Duodenal mucosa (tissue), 2 donors: Measurements from ENCODE around the gene TUBB4B.

Experiments used
- H3K27ac ChIP-seq: one replicate; pipeline ENCODE4 v1.7.0; 2013; ENCODE audit warnings: low read depth, low read length
- H3K27me3 ChIP-seq, 2 donors: one replicate each; pipeline ENCODE4 v1.7.0; 2013; ENCODE audit warnings: low read length in 2 of 2, control low read depth in 1 of 2; ENCODE audit not compliant: insufficient read depth in 2 of 2, control insufficient read depth in 1 of 2
- H3K36me3 ChIP-seq, 2 donors: one replicate each; pipeline ENCODE4 v1.7.0; 2013; ENCODE audit warnings: low read length in 2 of 2, control low read depth in 1 of 2; ENCODE audit not compliant: insufficient read depth in 2 of 2, control insufficient read depth in 1 of 2
- H3K4me1 ChIP-seq, 2 donors: one replicate each; pipeline ENCODE4 v1.7.0; 2013; ENCODE audit warnings: low read length in 2 of 2, control low read depth in 1 of 2; ENCODE audit not compliant: insufficient read depth in 2 of 2, control insufficient read depth in 1 of 2
- H3K4me3 ChIP-seq, 2 donors: one replicate each; pipeline ENCODE4 v1.7.0; 2013; ENCODE audit warnings: low read length in 2 of 2, low read depth in 1 of 2
- H3K9ac ChIP-seq, 2 donors: one replicate each; pipeline ENCODE4 v1.7.0; 2013; ENCODE audit warnings: low read length in 2 of 2, low read depth in 1 of 2
- H3K9me3 ChIP-seq, 2 donors: one replicate each; pipeline ENCODE4 v1.7.0; 2013; ENCODE audit warnings: low read length in 2 of 2, control low read depth in 1 of 2; ENCODE audit not compliant: control insufficient read depth in 1 of 2

TUBB4B gene

DNA sequence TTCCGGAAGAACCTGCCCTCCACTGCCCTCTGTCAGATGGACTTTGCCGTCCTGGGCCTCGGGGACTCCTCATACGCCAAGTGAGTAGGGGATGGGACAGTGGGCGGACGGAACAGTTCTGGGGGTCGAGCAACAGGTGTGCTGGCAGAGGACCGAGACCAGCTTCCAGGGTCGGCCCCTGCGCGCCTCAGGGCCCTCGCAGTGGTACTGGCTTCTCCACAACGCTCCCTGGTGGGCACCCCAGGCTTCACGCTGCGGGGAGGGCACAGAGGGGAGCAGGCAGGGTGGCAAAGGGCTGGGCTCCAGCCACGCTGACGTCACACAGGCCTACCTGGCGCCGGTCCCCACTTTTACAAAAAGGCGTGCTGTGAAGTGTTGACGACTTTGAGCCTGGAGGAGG, 28.6 kb upstream of the TUBB4B start:
- no peak overlapping the region for H3K9ac ChIP-seq
- H3K4me3 ChIP-seq, result no peak overlapping the region
- no peaks in the 10 kb centered on the region for H3K27me3 ChIP-seq
- H3K36me3 ChIP-seq, result peaks cover 0 to 11% of the 10 kb centered on the region in 2 donors
- peaks cover 0 to 10% of the 10 kb centered on the region in 2 donors for H3K4me1 ChIP-seq
- no peak overlapping the region for H3K27ac ChIP-seq
- H3K9me3 ChIP-seq, result no peaks in the 10 kb centered on the region

DNA sequence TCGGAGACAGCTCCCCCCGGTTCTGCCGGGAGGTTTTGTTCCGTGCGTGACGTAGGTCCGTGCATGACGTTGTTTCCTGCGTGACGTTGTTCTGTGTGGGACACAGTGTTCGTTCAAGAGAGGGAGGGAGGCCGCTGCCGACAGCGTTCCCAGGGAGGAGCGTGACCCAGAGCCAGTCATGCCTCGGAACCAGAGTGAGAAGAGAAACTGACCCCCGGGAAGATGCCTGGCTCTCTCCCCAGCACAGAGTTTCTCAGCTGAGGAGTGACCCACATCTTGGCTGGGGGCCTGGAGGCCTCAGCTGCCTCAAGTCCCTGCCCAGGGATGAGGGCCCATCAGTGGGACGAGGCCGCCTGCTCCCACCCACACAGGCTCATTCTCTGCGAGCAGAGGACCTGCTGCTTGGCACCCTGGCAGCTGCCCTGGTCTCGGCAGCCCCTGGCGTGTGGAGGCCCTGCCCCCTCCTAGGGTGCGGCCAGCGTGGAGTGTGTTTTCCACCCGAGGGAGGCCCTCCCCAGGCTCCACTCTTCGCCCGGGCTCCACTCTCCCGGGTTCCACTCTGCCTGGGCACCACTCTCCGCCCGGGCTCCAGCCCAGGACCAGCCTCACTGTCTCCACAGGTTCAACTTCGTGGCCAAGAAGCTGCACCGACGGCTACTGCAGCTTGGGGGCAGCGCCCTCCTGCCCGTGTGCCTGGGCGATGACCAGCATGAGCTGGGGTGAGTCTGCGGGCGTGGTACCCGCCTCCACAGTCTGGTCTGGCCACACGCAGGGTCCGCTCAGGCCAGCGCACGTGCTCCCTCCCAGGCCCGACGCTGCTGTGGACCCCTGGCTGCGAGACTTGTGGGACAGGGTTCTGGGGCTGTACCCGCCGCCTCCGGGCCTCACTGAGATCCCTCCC, 27.7 kb upstream of the TUBB4B start:
- Histone ChIP-seq H3K27ac (no peak overlapping the region), H3K9ac (no peak overlapping the region)

GRCh38 chr9:137214620-137215019, 26.5 kb upstream of the TUBB4B start:
- no peak overlapping the region for H3K27ac ChIP-seq
- H3K27me3 ChIP-seq, result no peaks in the 10 kb centered on the region
- H3K36me3 ChIP-seq, result peaks cover 0 to 8% of the 10 kb centered on the region in 2 donors
- no peaks in the 10 kb centered on the region for H3K9me3 ChIP-seq
- no peak overlapping the region for H3K9ac ChIP-seq
- H3K4me3 ChIP-seq, result no peak overlapping the region
- H3K4me1 ChIP-seq, result peaks cover 9 to 31% of the 10 kb centered on the region in 2 donors

More for the DNA sequence above, 27.7 kb upstream of the TUBB4B start:
- no peaks in the 10 kb centered on the region for H3K9me3 ChIP-seq
- no peaks in the 10 kb centered on the region for H3K27me3 ChIP-seq
- no peak overlapping the region for H3K4me3 ChIP-seq
- peaks cover 0 to 11% of the 10 kb centered on the region in 2 donors for H3K36me3 ChIP-seq
- H3K4me1 ChIP-seq, result peaks cover 1 to 19% of the 10 kb centered on the region in 2 donors

GRCh38 chr9:137215196-137215986, 25.7 kb upstream of the TUBB4B start:
- no peak overlapping the region for H3K27ac ChIP-seq

GRCh38 chr9:137216188-137216965, 24.7 kb upstream of the TUBB4B start:
- Histone ChIP-seq H3K4me3 (no peak overlapping the region), H3K9ac (no peak overlapping the region), H3K9me3 (no peaks in the 10 kb centered on the region), H3K4me1 (peaks cover 9 to 34% of the 10 kb centered on the region in 2 donors), H3K27me3 (no peaks in the 10 kb centered on the region), H3K36me3 (peaks cover 0 to 8% of the 10 kb centered on the region in 2 donors), H3K27ac (no peak overlapping the region)

More at GRCh38 chr9:137215196-137215986, 25.7 kb upstream of the TUBB4B start:
- no peak overlapping the region for H3K4me3 ChIP-seq
- peaks cover 9 to 34% of the 10 kb centered on the region in 2 donors for H3K4me1 ChIP-seq
- H3K9me3 ChIP-seq, result no peaks in the 10 kb centered on the region
- H3K27me3 ChIP-seq, result no peaks in the 10 kb centered on the region
- peaks cover 0 to 8% of the 10 kb centered on the region in 2 donors for H3K36me3 ChIP-seq
- no peak overlapping the region for H3K9ac ChIP-seq

DNA sequence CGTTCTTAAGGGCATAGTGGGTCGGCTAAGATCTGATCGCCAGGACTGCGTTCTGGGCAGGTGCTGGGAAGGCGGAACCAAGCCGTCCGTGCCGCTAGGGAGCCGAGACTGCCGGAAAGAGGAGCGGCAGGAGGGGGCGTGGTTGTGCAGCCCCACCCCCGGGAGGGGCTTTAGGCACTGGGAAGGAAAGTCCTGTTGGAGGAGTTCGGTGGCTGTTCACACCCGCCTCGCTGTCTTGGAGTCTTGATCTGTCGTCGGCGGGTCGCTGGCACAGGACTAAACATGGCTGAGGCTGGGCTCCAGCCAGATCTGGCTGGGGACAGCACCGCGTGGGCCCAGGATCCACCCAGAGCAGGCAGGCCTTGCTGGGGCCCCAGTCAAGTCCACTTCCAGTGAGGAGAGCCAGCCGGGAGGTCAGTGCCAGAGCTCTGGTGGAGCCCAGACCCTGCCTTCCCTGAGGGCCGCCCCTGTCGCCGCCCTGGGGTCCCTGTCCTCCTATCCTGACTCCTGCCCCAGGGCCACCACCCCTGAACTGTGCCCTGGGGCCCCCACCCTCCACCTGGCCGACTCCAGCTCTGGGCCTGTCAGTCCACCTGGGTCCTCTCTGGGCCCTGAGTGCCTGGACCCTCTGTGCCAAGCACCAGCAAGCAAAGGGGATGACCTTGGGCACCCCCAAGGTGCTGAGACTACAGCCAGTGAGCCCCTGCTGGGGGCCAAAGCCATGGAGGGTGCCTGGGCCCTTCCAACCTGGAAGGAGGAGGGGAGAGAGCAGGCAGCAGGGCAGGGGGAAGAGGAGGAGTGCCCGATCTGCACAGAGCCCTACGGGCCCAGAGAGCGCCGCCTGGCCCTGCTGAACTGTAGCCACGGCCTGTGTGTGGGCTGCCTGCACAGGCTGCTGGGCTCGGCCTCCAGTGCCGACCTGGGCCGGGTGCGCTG, 23.5 kb upstream of the TUBB4B start:
- Histone ChIP-seq H3K4me3 (peak overlapping the region; percentile 60 to 61), H3K27ac (peak overlapping the region; percentile 73), H3K9me3 (no peaks in the 10 kb centered on the region), H3K36me3 (peaks cover 0 to 8% of the 10 kb centered on the region in 2 donors), H3K27me3 (no peaks in the 10 kb centered on the region), H3K4me1 (peaks cover 9 to 34% of the 10 kb centered on the region in 2 donors), H3K9ac (peak overlapping the region; percentile 66 to 73)

DNA sequence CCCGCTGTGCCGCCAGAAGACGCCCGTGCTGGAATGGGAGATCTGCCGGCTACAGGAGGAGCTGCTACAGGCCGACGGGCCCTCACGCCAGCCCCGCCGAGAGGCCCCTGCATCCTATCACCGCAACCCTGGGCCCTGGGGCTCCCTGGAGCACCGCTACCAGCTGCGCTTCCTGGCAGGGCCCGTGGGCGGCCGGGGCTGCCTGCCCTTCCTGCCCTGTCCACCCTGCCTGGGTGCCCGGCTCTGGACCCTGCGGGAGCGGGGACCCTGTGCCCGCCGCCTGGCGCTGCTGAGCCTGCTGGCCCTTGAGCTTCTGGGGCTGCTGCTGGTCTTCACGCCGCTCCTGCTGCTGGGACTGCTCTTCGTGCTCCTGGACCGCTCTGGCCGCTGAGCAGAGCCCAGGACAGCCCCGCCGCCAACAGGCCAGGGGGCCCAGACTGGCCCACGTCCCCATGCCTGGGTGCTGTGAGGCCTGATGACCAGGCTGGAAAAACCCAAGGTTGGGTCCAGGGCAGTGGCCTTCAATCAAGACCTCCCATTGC, 22.8 kb upstream of the TUBB4B start:
- Histone ChIP-seq H3K27me3 (no peaks in the 10 kb centered on the region), H3K9me3 (no peaks in the 10 kb centered on the region), H3K27ac (peak overlapping the region; percentile 56), H3K9ac (peak overlapping the region; percentile 66 to 73), H3K36me3 (peaks cover 0 to 8% of the 10 kb centered on the region in 2 donors), H3K4me3 (peak overlapping the region; percentile 60 to 61), H3K4me1 (peaks cover 13 to 41% of the 10 kb centered on the region in 2 donors)

- peak overlapping the region; percentile 56 for H3K27ac ChIP-seq
- H3K4me3 ChIP-seq, result peak overlapping the region; percentile 60 to 61
- H3K27me3 ChIP-seq, result no peaks in the 10 kb centered on the region
- peaks cover 13 to 43% of the 10 kb centered on the region in 2 donors for H3K4me1 ChIP-seq
- H3K9me3 ChIP-seq, result no peaks in the 10 kb centered on the region
- peaks cover 0 to 8% of the 10 kb centered on the region in 2 donors for H3K36me3 ChIP-seq
- H3K9ac ChIP-seq, result peak overlapping the region; percentile 40 to 73
These were observed 22.3 kb upstream of the TUBB4B start for GRCh38 chr9:137218754-137219271.
